H4 (cell line): Measurements from ENCODE around the gene PCGF3. TPM values are rescaled to one million over a fixed set of nuclear protein-coding genes. Genes with fewer than 3 reads are reported as not detected.
"Not testable (repeated sequence)": the region's sequence is repeated elsewhere in the genome, so short reads cannot be mapped to it uniquely, and the experiment has no call there.

Experiments
- DNase-seq: peaks from one replicate; pipeline ENCODE4 v3.0.0-alpha.2; 2015; ENCODE audit warnings: low spot score
- total RNA-seq: library from RNA; depleted of rRNA; stranded (reverse); fragments of >200 nt; shearing (Covaris generic); gene quantifications from 2 replicates; pipeline ENCODE4 v1.2.3, GENCODE V29; 2014; rRNA removed

The PCGF3 gene
- total RNA-seq, 1 experiment from 2014 or later = 26.1 TPM

- DNase-seq = no peak
These were observed 90.1 kb downstream of the PCGF3 start for GRCh38 chr4:795726-796119.

DNA sequence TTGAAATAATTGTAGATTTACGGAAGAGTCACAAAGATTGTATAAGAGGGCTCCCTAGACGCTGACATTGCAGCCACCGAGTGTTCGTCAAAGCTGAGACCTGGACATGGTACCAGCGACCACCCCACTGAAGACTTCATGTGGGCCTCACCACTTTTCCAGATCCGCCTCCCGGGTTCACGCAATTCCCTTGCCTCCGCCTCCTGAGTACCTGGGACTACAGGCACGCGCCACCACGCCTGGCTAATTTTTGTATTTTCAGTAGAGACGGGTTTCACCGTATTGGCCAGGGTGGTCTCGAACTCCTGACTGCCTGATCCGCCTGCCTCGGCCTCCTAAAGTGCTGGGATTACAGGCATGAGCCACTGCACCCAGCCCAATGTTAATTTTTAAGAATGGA is 90.6 kb downstream of the PCGF3 start:
- no peak for DNase-seq

DNA sequence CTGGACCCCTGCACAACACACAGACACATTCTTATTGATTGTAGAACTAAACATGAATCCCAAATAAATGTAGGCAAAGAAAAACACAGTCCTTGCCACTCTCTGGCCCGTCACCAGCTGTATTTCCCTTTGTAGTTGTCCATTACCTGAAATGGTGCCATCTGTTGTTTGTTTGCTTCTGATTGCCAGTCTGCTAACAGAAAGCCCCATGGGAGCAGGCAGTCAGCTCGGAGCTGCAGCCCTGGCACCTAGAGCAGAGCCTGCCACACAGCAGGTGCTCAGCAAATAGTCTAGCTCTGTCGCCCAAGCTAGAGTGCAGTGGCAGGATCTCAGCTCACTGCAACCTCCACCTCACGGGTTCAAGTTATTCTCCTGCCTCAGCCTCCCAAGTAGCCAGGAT is 91.4 kb downstream of the PCGF3 start:
- DNase-seq = no peak

DNA sequence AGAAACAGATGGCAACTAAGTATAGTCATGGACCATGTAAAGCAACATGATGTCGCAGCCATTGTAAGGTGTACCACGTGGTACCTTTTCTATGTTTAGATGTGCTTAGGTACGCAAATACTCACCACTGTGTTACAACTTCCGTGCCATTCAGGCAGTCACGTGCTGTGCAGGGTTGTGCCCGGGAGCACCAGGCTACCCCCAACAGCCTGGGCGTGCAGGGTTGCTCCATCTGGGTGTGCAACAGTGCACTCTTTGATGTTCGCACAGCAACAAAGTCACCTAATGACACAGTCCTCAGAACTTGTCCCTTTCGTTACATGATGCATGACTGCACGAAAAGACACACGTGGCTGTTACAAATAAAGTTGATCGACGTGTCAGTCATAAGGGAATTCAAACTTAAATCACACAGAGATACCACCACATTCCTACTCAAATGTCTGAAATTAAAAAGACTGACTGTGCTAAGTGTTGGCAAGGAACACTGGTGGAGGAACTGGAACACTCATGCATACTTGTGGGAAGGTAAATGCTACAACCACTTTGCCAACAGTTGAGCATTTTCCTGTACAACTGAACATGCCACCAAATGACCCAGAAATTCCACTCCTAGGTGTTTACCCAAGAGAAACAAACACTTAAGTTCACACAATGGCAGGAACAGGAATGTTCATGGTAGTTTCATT is 95.9 kb downstream of the PCGF3 start:
- DNase-seq = no peak

DNA sequence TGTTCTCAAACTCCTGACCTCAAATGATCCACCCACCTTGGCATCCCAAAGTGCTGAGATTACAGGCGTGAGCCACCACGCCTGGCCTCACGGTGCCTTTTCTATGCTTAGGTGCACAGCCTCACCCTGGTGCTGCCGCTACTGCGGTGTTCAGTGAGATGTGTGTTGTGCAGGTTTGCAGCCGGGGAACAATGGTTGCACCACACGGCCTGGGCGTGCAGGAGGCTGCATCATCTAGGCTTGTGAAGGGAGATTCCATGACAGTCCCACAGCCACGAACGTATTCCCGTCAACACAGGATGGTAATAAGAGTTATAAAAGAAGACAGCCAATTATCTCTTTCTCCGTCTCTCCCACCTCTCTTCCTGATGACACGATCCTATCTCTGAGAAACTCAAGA is 98.3 kb downstream of the PCGF3 start:
- no peak for DNase-seq

DNA sequence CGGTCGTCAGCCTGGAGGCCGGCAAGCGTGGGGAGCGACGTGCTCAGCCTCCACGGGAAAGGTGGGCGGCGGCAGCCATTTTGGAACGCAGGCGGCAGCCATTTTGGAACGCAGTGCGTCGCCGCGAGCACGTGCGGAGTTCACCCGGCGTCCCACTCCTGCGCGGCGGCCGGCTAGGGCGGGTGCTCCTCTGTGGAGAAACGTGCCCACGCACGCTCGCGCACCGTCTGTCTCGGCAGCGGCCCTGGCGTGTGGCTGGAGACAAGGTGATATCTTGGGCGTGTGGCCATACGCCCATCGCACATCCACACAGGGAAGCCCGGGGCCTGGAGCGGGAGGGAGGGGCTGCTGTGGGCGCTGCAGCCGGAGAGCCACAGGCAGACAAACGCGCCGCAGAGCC is 99.2 kb downstream of the PCGF3 start:
- DNase-seq = no peak

DNA sequence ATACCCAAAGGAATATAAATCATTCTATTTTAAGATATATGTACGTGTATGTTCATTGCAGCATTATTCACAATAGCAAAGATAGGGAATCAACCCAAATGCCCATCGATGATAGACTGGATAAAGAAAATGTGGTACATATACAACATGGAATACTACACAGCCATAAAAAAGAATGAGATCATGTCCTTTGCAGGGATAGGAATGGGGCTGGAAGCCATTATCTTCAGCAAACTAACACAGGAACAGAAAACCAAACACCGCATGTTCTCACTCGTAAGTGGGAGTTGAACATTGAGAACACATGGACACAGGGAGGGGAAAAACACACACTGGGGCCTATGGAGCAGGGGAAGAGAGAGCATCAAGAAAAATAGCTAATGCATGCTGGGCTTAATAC is 101.3 kb downstream of the PCGF3 start:
- DNase-seq = not testable (repeated sequence)

- DNase-seq = no peak
These were observed 102.2 kb downstream of the PCGF3 start for GRCh38 chr4:807792-808191.

- DNase-seq = no peak
These were observed 103.4 kb downstream of the PCGF3 start for GRCh38 chr4:808860-809570.

DNA sequence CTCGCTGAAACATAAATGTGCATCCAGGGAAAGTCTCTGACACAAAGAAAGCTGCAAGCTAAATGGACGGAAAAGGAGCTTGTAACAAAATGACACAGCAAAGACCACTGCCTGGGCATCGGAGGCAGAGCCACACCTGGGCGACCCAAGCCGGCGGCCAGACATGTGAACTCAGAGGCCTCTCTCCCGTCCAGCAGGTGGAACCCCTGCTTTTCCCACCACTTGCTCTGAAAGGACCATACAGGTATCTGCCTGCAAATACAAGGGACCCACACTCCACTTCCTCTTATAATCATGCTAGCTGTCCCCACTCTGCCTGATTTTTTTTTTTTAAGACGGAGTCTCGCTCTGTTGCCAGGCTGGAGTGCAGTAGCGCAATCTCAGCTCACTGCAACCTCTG is 108.3 kb downstream of the PCGF3 start:
- no peak for DNase-seq

GRCh38 chr4:814312-814850 is 108.7 kb downstream of the PCGF3 start:
- DNase-seq = no peak

DNA sequence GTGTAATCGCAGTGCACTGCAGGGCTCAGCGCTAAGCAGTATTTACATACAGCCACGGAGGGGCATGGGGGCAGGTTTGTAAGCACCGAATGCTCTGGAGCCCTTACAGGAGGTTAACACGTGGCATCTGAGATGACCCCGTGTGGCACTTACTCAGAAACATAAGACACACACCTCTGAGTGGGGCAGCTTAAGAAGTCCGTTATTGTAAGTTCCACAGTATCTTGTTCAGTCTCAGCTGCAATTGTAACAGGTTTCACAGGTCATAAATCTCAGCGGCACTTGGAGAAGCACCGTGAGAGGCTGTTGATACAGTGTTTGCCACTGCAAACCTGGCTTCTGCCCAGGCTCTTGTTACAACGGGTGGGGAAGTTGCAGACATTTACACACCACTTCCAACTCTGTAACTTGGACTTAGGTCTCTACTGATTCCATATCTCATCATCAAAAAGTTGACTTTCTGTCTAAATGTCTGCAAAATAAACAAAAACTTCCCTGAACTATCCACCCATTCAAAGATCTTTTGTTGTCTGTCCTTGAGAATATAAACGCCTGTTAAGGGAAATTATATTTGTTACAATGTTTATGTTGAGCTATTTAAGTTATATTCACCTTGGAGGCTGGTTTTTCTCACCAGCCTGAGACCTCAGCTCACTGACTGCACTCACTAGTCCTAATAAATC is 110.0 kb downstream of the PCGF3 start:
- DNase-seq = no peak

- DNase-seq = no peak
These were observed 112.7 kb downstream of the PCGF3 start for GRCh38 chr4:818106-818921.

GRCh38 chr4:819401-820229 is 114.0 kb downstream of the PCGF3 start:
- no peak for DNase-seq

Other genes with a start within 250 kb of the PCGF3 start
- 9.8 and 16.0 TPM in 2 replicates for gene ZNF721, start 206.7 kb upstream of the PCGF3 start, total RNA-seq
- gene PIGG, start 206.6 kb upstream of the PCGF3 start, total RNA-seq = 27.7 and 54.0 TPM in 2 replicates
- gene TMEM271, start 129.5 kb upstream of the PCGF3 start, total RNA-seq = 0.08 TPM in 1 of 2 replicates, not detected in the other
- gene PDE6B, start 80.3 kb upstream of the PCGF3 start, total RNA-seq = 1.9 TPM in 1 of 2 replicates, not detected in the other
- 193 and 272 TPM in 2 replicates for gene ATP5ME, start 31.6 kb upstream of the PCGF3 start, total RNA-seq
- gene MYL5, start 31.3 kb upstream of the PCGF3 start, total RNA-seq = 7.4 and 13.8 TPM in 2 replicates
- not detected in 2 replicates for gene SLC49A3, start 16.7 kb upstream of the PCGF3 start, total RNA-seq
- gene CPLX1, start 120.3 kb downstream of the PCGF3 start, total RNA-seq = 0.17 TPM in 1 of 2 replicates, not detected in the other
- gene GAK, start 226.5 kb downstream of the PCGF3 start, total RNA-seq = 49.5 and 73.0 TPM in 2 replicates
- 9.7 and 13.0 TPM in 2 replicates for gene TMEM175, start 226.6 kb downstream of the PCGF3 start, total RNA-seq